Esophagus muscularis mucosa (tissue), 4 donors: ENCODE measurements around the gene NEO1. TPM values are rescaled to one million over a fixed set of nuclear protein-coding genes. Genes with fewer than 3 reads are reported as not detected.
"Not testable (repeated sequence)": the region's sequence is repeated elsewhere in the genome, so short reads cannot be mapped to it uniquely, and the experiment has no call there.

Experiments
- DNase-seq: peaks from one replicate; pipeline ENCODE4 v3.0.0-alpha.2; 2017; ENCODE audit errors: extremely low spot score
- H3K27ac ChIP-seq, 4 donors: fragments of 200-600 bp; sonication (generic); replicated peaks in 1 of 4; 1 replicate in 3 of 4; 2 replicates in 1 of 4; pipeline ENCODE4 v1.5.1; 2016 to 2019; ENCODE audit warnings: mild to moderate bottlenecking in 1 of 4
- H3K27me3 ChIP-seq, 4 donors: fragments of 200-600 bp; sonication (generic); one replicate each; pipeline versions ENCODE4 v1.5.1 to v1.6.0; 2016 to 2019
- H3K36me3 ChIP-seq, 4 donors: fragments of 200-600 bp; sonication (generic); one replicate each; pipeline ENCODE4 v1.5.1; 2016 to 2019
- H3K4me1 ChIP-seq, 4 donors: fragments of 200-600 bp; sonication (generic); one replicate each; pipeline ENCODE4 v1.5.1; 2016 to 2019
- H3K4me3 ChIP-seq, 4 donors: fragments of 200-600 bp; sonication (generic); 1 replicate in 2 of 4; 2 replicates in 2 of 4; pipeline ENCODE4 v1.5.1; 2016 to 2019; ENCODE audit warnings: mild to moderate bottlenecking in 4 of 4, moderate library complexity in 1 of 4
- H3K9me3 ChIP-seq, 4 donors: fragments of 200-600 bp; sonication (generic); 1 replicate in 3 of 4; 2 replicates in 1 of 4; pipeline ENCODE4 v1.5.1; 2016 to 2019
- EP300 ChIP-seq: sonication (generic); formaldehyde crosslinking; IDR thresholded peaks from one replicate; pipeline ENCODE4 v1.6.1; 2017; ENCODE audit warnings: antibody characterized with exemption
- POLR2A ChIP-seq: fragments of 450-650 bp; IDR thresholded peaks from one replicate; pipeline ENCODE4 v1.6.1; 2017; ENCODE audit warnings: antibody characterized with exemption, moderate library complexity, mild to moderate bottlenecking, low read depth
- POLR2AphosphoS5 ChIP-seq, 2 donors: sonication (generic); formaldehyde crosslinking; IDR thresholded peaks; one replicate each; pipeline ENCODE4 v1.6.1; 2017; ENCODE audit warnings: antibody characterized with exemption in 2 of 2
- WGBS: methylation state at CpG from one replicate; pipeline ENCODE4 v1.1.5; 2018; 5-methylcytosine and 5-hydroxymethylcytosine counted together
- intact Hi-C: fragments of 100-400 bp; cut with DNase I; formaldehyde crosslinking; loops from one replicate; pipeline ENCODE4 v1.15.1; 2023
- total RNA-seq, 4 donors: library from RNA; depleted of rRNA; stranded (reverse); fragments of >200 nt; gene quantifications; one replicate each; pipeline versions ENCODE4 v1.1.0 to v1.2.1, GENCODE V29; 2016
- TF ChIP-seq, protein P1 (sequence below), 3 experiments: fragments of 200-600 bp in 2 of 3; fragments of 450-650 bp in 1 of 3; sonication (generic) in 2 of 3; IDR thresholded peaks; one replicate each; pipeline ENCODE4 v1.5.1; 2017 to 2019; ENCODE audit warnings: antibody characterized with exemption in 3 of 3, mild to moderate bottlenecking in 2 of 3, moderate library complexity in 1 of 3

The NEO1 gene
- total RNA-seq, 4 donors from 2014 or later: 38.2 to 61.2 (median 53.5) TPM

- Histone ChIP-seq H3K36me3 (no peaks in the 10 kb centered on the region), H3K9me3 (peaks cover 0 to 18% (median 11%) of the 10 kb centered on the region in 4 donors), H3K4me1 (peaks cover 0 to 6% (median 4%) of the 10 kb centered on the region in 4 donors), H3K27ac (no peak overlapping the region), H3K4me3 (no peak overlapping the region), H3K27me3 (no peaks in the 10 kb centered on the region)
- no peak for DNase-seq
- TF ChIP-seq, protein P1, sequence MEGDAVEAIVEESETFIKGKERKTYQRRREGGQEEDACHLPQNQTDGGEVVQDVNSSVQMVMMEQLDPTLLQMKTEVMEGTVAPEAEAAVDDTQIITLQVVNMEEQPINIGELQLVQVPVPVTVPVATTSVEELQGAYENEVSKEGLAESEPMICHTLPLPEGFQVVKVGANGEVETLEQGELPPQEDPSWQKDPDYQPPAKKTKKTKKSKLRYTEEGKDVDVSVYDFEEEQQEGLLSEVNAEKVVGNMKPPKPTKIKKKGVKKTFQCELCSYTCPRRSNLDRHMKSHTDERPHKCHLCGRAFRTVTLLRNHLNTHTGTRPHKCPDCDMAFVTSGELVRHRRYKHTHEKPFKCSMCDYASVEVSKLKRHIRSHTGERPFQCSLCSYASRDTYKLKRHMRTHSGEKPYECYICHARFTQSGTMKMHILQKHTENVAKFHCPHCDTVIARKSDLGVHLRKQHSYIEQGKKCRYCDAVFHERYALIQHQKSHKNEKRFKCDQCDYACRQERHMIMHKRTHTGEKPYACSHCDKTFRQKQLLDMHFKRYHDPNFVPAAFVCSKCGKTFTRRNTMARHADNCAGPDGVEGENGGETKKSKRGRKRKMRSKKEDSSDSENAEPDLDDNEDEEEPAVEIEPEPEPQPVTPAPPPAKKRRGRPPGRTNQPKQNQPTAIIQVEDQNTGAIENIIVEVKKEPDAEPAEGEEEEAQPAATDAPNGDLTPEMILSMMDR (IDR thresholded peaks at IDR 0.05): no peak
- TF ChIP-seq POLR2A (no peak), POLR2AphosphoS5 (IDR thresholded peaks at IDR 0.05) (no peak), EP300 (no peak)
- intact Hi-C loops: no loop called here
- WGBS: 90% methylated on average over 2 of the region's 3 CpGs
Observed at GRCh38 chr15:73156431-73157191, 104.3 kb downstream of the NEO1 start.

- intact Hi-C loops: no loop called here
- no peaks in the 10 kb centered on the region for H3K27me3 ChIP-seq
- H3K9me3 ChIP-seq: no peaks in the 10 kb centered on the region
- TF ChIP-seq POLR2AphosphoS5 (IDR thresholded peaks at IDR 0.05) (no peak), POLR2A (no peak), EP300 (no peak)
- TF ChIP-seq, protein P1 (IDR thresholded peaks at IDR 0.05): no peak
- H3K36me3 ChIP-seq: no peaks in the 10 kb centered on the region
- H3K27ac ChIP-seq: no peak overlapping the region
- DNase-seq: no peak
- WGBS: 70% methylated on average over 1 of the region's 1 CpG
- H3K4me1 ChIP-seq: peaks cover 0 to 16% (median 15%) of the 10 kb centered on the region in 4 donors
- no peak overlapping the region for H3K4me3 ChIP-seq
Observed at GRCh38 chr15:73161546-73161945, 109.3 kb downstream of the NEO1 start.

DNA sequence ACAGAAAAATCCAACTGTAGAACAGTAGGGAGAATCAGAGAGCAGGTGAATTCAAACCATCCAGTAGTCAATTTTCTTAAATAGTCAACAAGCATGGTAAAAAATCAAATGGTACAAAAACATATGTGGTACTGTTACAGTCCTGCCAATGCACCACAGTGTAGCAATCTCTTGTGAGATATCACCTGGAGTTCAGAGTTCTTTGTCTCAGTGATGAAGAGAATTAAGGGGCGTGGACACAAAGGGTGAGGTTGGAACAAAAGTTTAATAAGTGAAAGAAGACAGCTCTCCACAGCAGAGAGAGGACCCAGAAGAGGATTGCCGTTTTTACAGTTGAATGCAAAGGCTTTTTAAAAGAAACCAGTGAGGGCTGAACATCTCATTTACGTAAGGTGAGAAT lies 113.2 kb downstream of the NEO1 start:
- WGBS: 87% methylated on average over 3 of the region's 3 CpGs
- H3K27ac ChIP-seq: no peak overlapping the region
- DNase-seq: no peak
- H3K9me3 ChIP-seq: no peaks in the 10 kb centered on the region
- intact Hi-C loops: no loop called here
- no peaks in the 10 kb centered on the region for H3K36me3 ChIP-seq
- H3K4me1 ChIP-seq: peaks cover 0 to 16% (median 15%) of the 10 kb centered on the region in 4 donors
- H3K27me3 ChIP-seq: no peaks in the 10 kb centered on the region
- TF ChIP-seq POLR2AphosphoS5 (IDR thresholded peaks at IDR 0.05) (no peak), POLR2A (no peak), EP300 (no peak)
- TF ChIP-seq, protein P1 (IDR thresholded peaks at IDR 0.05): no peak
- H3K4me3 ChIP-seq: no peak overlapping the region

DNA sequence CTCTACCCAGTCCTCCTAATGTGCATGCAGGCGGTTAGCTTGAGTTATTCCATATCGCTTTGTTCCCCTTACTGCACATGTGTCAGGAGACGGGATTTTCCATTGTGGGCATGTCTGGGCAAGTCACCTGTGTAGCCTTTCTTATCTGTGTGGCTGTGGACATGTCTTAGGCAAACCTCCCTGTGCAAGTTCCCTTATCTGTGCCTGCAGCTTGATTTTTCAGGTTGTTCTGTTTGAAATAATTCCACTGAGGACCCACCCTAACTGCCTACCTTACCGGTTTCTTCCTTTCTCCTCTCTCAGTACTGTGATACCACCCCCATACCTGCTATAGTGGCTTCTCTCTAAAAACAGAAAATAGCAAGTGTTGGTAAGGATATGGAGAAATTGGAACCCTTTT lies 113.6 kb downstream of the NEO1 start:
- no peak for DNase-seq
- 94% methylated on average over 4 of the region's 4 CpGs for WGBS
- H3K27ac ChIP-seq: no peak overlapping the region
- intact Hi-C loops: no loop called here
- TF ChIP-seq POLR2AphosphoS5 (IDR thresholded peaks at IDR 0.05) (no peak), EP300 (no peak), POLR2A (no peak)
- TF ChIP-seq, protein P1 (IDR thresholded peaks at IDR 0.05): no peak
- H3K9me3 ChIP-seq: no peaks in the 10 kb centered on the region
- H3K36me3 ChIP-seq: no peaks in the 10 kb centered on the region
- peaks cover 0 to 16% (median 15%) of the 10 kb centered on the region in 4 donors for H3K4me1 ChIP-seq
- no peak overlapping the region for H3K4me3 ChIP-seq
- H3K27me3 ChIP-seq: no peaks in the 10 kb centered on the region

DNA sequence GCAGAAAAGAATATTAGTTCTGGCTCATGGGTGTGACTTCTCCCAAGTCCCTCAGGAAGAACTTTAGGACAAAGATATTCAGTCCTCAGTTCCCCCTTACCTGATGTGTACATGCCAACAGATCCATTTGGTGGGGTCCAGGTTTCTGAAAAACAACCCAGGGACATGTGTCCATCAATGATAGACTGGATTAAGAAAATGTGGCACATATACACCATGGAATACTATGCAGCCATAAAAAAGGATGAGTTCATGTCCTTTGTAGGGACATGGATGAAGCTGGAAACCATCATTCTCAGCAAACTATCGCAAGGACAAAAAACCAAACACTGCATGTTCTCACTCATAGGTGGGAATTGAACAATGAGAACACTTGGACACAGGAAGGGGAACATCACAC lies 114.4 kb downstream of the NEO1 start:
- no CpG with 5 or more reads among the region's 1 CpG for WGBS
- H3K4me3 ChIP-seq, H3K36me3 ChIP-seq, intact Hi-C loops, DNase-seq, H3K27ac ChIP-seq, H3K9me3 ChIP-seq, H3K27me3 ChIP-seq: not testable (repeated sequence)
- peaks cover 0 to 11% (median 9%) of the 10 kb centered on the region in 4 donors for H3K4me1 ChIP-seq
